NCI-H2227 (cell line): Measurements from ENCODE around the gene KRT23.

Source experiments
- DNase-seq: peaks from one replicate; lab custom pipeline; 2025; ENCODE audit not compliant: unreplicated experiment; lab: John Stamatoyannopoulos, UW

Gene KRT23

GRCh38 chr17:40937384-40937819 lies at the start of gene KRT23:
Gene KRT23 (minus strand): TSS chr17:40937646. CDS start chr17:40936603, 1,043 bp downstream.
- DNase-seq, result no peak

GRCh38 chr17:40986920-40987319 lies 49.5 kb upstream of the KRT23 start:
- DNase-seq, result no peak

GRCh38 chr17:40984226-40984625 lies 46.8 kb upstream of the KRT23 start, which contains the start of gene KRT40:
Gene KRT40 (minus strand): TSS chr17:40984326. CDS start chr17:40984273, 53 bp downstream.
- DNase-seq, result no peak

- DNase-seq, result no peak
These were observed 43.7 kb upstream of the KRT23 start for GRCh38 chr17:40981115-40981514.

GRCh38 chr17:40980596-40980995 lies 43.1 kb upstream of the KRT23 start:
- DNase-seq, result peak; percentile 19

- no peak for DNase-seq
These were observed 42.7 kb upstream of the KRT23 start for GRCh38 chr17:40980117-40980516.

- no peak for DNase-seq
These were observed 41.2 kb upstream of the KRT23 start for GRCh38 chr17:40978575-40979151.

GRCh38 chr17:40975516-40975915 lies 38.1 kb upstream of the KRT23 start:
- no peak for DNase-seq

GRCh38 chr17:40974366-40974765 lies 36.9 kb upstream of the KRT23 start:
- no peak for DNase-seq

GRCh38 chr17:40967582-40967981 lies 30.1 kb upstream of the KRT23 start:
- no peak for DNase-seq

GRCh38 chr17:40966848-40967247 lies 29.4 kb upstream of the KRT23 start, which contains the start of gene KRT39:
Gene KRT39 (minus strand): TSS chr17:40966948. CDS start chr17:40966856, 92 bp downstream.
- no peak for DNase-seq

- no peak for DNase-seq
These were observed 26.4 kb upstream of the KRT23 start for GRCh38 chr17:40963838-40964237.

- DNase-seq, result no peak
These were observed 24.7 kb upstream of the KRT23 start for GRCh38 chr17:40962059-40962561.

- DNase-seq, result no peak
These were observed 24.1 kb upstream of the KRT23 start for GRCh38 chr17:40961591-40961990.

- no peak for DNase-seq
These were observed 22.7 kb upstream of the KRT23 start for GRCh38 chr17:40960144-40960543.

GRCh38 chr17:40958086-40958953 lies 20.9 kb upstream of the KRT23 start:
- no peak for DNase-seq

- no peak for DNase-seq
These were observed 19.2 kb upstream of the KRT23 start for GRCh38 chr17:40956401-40957254.

- DNase-seq, result no peak
These were observed 16.4 kb upstream of the KRT23 start for GRCh38 chr17:40953881-40954280.

- no peak for DNase-seq
These were observed 15.2 kb upstream of the KRT23 start for GRCh38 chr17:40952661-40953060.

- DNase-seq, result no peak
These were observed 14.7 kb upstream of the KRT23 start for GRCh38 chr17:40952154-40952553.

GRCh38 chr17:40951011-40951622 lies 13.7 kb upstream of the KRT23 start:
- no peak for DNase-seq
